Measurements from ENCODE around the gene ANKS3. TPM values are rescaled to one million over a fixed set of nuclear protein-coding genes. Genes with fewer than 3 reads are reported as not detected.

Gene ANKS3
- total RNA-seq, 6 experiments from 2014 or later: 16.7 to 23.1 (median 19.7) TPM

DNA sequence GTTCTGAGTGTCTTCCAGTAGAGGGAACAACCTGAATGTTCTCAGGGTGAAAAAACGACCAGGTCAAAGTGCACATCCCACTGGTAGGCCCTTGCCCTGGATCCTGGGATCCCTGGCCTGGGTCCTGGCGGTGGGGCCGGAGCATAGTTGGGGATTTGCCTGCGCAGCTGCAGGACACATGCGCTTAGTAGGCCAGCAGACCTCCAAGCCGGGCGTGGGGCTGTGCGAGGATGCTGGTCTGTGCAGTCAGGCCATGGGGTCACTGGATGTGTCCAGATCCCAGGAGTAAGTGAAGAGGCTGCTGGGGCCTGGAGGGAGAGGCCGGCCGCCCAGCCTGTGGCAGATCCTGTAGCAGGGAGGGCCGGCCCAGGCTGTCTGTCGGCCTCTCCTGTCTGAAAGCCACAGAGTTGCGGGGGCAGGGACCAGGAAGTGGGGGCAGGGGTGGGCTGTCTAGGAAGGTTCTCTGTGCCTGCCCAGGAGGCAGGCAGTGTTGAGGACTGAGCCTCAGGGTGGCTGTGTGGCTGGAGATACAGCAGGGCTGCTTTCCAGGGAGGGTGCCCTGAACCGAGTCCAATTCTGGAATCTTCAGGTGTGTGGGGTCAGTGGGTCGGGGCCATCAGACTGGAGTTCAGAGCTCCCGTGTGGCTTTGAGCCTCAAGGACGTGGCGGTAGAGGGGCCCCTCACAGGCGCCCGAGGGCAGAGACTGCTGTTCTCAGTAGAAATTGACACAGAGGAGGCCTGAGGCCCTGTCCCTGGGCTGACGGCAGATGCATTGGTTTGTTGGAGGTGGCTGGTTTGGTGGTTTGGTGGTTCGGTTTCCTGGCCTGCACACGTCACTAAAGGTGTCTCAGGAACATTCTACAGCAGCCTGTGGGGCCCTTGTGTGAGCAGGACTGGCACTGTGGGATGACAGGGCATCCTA lies 57.9 kb downstream of the ANKS3 start:
- DNase-seq: no peak
- no peak overlapping the region for H3K4me3 Mint-ChIP-seq
- H3K27ac Mint-ChIP-seq: no peak overlapping the region
- peaks cover 4% of the 10 kb centered on the region for H3K27me3 Mint-ChIP-seq (ENCODE audit: insufficient read depth)
- H3K4me1 Mint-ChIP-seq (ENCODE audit: low read depth): no peaks in the 10 kb centered on the region
- no peaks in the 10 kb centered on the region for H3K9me3 Mint-ChIP-seq
- no peaks in the 10 kb centered on the region for H3K36me3 Mint-ChIP-seq (ENCODE audit: low read depth)
- TF ChIP-seq, protein P1, sequence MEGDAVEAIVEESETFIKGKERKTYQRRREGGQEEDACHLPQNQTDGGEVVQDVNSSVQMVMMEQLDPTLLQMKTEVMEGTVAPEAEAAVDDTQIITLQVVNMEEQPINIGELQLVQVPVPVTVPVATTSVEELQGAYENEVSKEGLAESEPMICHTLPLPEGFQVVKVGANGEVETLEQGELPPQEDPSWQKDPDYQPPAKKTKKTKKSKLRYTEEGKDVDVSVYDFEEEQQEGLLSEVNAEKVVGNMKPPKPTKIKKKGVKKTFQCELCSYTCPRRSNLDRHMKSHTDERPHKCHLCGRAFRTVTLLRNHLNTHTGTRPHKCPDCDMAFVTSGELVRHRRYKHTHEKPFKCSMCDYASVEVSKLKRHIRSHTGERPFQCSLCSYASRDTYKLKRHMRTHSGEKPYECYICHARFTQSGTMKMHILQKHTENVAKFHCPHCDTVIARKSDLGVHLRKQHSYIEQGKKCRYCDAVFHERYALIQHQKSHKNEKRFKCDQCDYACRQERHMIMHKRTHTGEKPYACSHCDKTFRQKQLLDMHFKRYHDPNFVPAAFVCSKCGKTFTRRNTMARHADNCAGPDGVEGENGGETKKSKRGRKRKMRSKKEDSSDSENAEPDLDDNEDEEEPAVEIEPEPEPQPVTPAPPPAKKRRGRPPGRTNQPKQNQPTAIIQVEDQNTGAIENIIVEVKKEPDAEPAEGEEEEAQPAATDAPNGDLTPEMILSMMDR (IDR thresholded peaks at IDR 0.05): no peak

- Mint-ChIP-seq H3K36me3 (ENCODE audit: low read depth) (no peaks in the 10 kb centered on the region), H3K9me3 (no peaks in the 10 kb centered on the region), H3K4me3 (no peak overlapping the region), H3K4me1 (ENCODE audit: low read depth) (no peaks in the 10 kb centered on the region), H3K27ac (no peak overlapping the region), H3K27me3 (ENCODE audit: insufficient read depth) (peaks cover 4% of the 10 kb centered on the region)
- TF ChIP-seq, protein P1 (IDR thresholded peaks at IDR 0.05): no peak
- no peak for DNase-seq
These were observed 59.0 kb downstream of the ANKS3 start for GRCh38 chr16:4674926-4675530.

GRCh38 chr16:4673387-4674046 lies 60.6 kb downstream of the ANKS3 start:
- no peak for DNase-seq
- TF ChIP-seq, protein P1 (IDR thresholded peaks at IDR 0.05): no peak
- no peak overlapping the region for H3K27ac Mint-ChIP-seq

GRCh38 chr16:4668313-4668960 lies 65.6 kb downstream of the ANKS3 start:
- Mint-ChIP-seq H3K9me3 (no peaks in the 10 kb centered on the region), H3K4me1 (ENCODE audit: low read depth) (no peaks in the 10 kb centered on the region; the same call in 1 of the 2 replicates), H3K27me3 (ENCODE audit: insufficient read depth) (peaks cover 1% of the 10 kb centered on the region), H3K27ac (no peak overlapping the region), H3K4me3 (no peak overlapping the region), H3K36me3 (ENCODE audit: low read depth) (no peaks in the 10 kb centered on the region; the same call in 1 of the 2 replicates)
- DNase-seq: no peak
- TF ChIP-seq, protein P1 (IDR thresholded peaks at IDR 0.05): no peak

More at GRCh38 chr16:4673387-4674046, 60.6 kb downstream of the ANKS3 start:
- H3K36me3 Mint-ChIP-seq (ENCODE audit: low read depth): no peaks in the 10 kb centered on the region; the same call in 1 of the 2 replicates
- no peaks in the 10 kb centered on the region; the same call in none of the 2 replicates for H3K27me3 Mint-ChIP-seq (ENCODE audit: insufficient read depth)
- no peaks in the 10 kb centered on the region for H3K4me1 Mint-ChIP-seq (ENCODE audit: low read depth)
- H3K9me3 Mint-ChIP-seq: no peaks in the 10 kb centered on the region
- H3K4me3 Mint-ChIP-seq: no peak overlapping the region

Data from HFFc6 (cell line).